Smooth muscle cell (in vitro differentiated cells): ENCODE results near the gene LMF1. TPM values are rescaled to one million over a fixed set of nuclear protein-coding genes. Genes with fewer than 3 reads are reported as not detected.

Source experiments
- DNase-seq: peaks from one replicate; lab custom pipeline; 2025; ENCODE audit not compliant: unreplicated experiment; lab: John Stamatoyannopoulos, UW
- H2AFZ ChIP-seq: fragments of 200-600 bp; sonication (generic); 2 replicates; pipeline ENCODE4 v1.6.0; 2016; ENCODE audit warnings: antibody characterized with exemption, low read depth, mild to moderate bottlenecking
- H3F3A ChIP-seq: fragments of 200-600 bp; sonication (generic); 2 replicates; pipeline ENCODE4 v1.6.0; 2017; ENCODE audit warnings: antibody characterized with exemption, low read depth
- H3K27ac ChIP-seq: fragments of 200-600 bp; sonication (generic); 2 replicates; pipeline ENCODE4 v1.5.1; 2016; ENCODE audit warnings: low read depth, mild to moderate bottlenecking
- H3K27me3 ChIP-seq: fragments of 200-600 bp; sonication (generic); 2 replicates; pipeline ENCODE4 v1.6.1; 2016; ENCODE audit warnings: low read depth, mild to moderate bottlenecking
- H3K36me3 ChIP-seq: fragments of 200-600 bp; sonication (generic); 2 replicates; pipeline ENCODE4 v1.5.1; 2016; ENCODE audit warnings: low read depth
- H3K4me1 ChIP-seq: fragments of 200-600 bp; sonication (generic); 2 replicates; pipeline ENCODE4 v1.5.1; 2016; ENCODE audit warnings: low read depth
- H3K4me2 ChIP-seq: fragments of 200-600 bp; sonication (generic); 2 replicates; pipeline ENCODE4 v1.6.0; 2016; ENCODE audit warnings: mild to moderate bottlenecking
- H3K4me3 ChIP-seq: fragments of 200-600 bp; sonication (generic); 2 replicates; pipeline ENCODE4 v1.5.1; 2016; ENCODE audit warnings: mild to moderate bottlenecking
- H3K79me2 ChIP-seq: fragments of 200-600 bp; sonication (generic); 2 replicates; pipeline ENCODE4 v1.6.0; 2016; ENCODE audit warnings: low read depth, mild to moderate bottlenecking
- H3K9ac ChIP-seq: fragments of 200-600 bp; sonication (generic); 2 replicates; pipeline ENCODE4 v1.6.0; 2016; ENCODE audit warnings: low read depth
- H3K9me3 ChIP-seq: fragments of 200-600 bp; sonication (generic); replicated peaks from 2 replicates; pipeline ENCODE4 v1.5.1; 2016; ENCODE audit warnings: low read depth
- H4K20me1 ChIP-seq: fragments of 200-600 bp; sonication (generic); 2 replicates; pipeline ENCODE4 v1.6.0; 2016; ENCODE audit warnings: low read depth
- WGBS: methylation state at CpG from one replicate; pipeline ENCODE4 v1.1.7; 2016; ENCODE audit warnings: low lambda C conversion rate; 5-methylcytosine and 5-hydroxymethylcytosine counted together
- polyA plus RNA-seq: library from polyadenylated mRNA; unstranded; fragments of >200 nt; fragmentation: Nextera tagmentation; extraction: Ambion mirVana; gene quantifications from 2 replicates; pipeline ENCODE4 v1.2.1, GENCODE V29; 2016
- total RNA-seq: library from RNA; depleted of rRNA; stranded (reverse); fragments of >200 nt; gene quantifications from 2 replicates; pipeline ENCODE4 v1.2.3, GENCODE V29; 2014
- TF ChIP-seq, protein P1 (sequence below): fragments of 200-600 bp; sonication (generic); IDR thresholded peaks from 2 replicates; pipeline ENCODE4 v1.5.1; 2017; ENCODE audit warnings: borderline replicate concordance, mild to moderate bottlenecking, antibody characterized with exemption; ENCODE audit not compliant: insufficient read depth, poor library complexity, severe bottlenecking

The LMF1 gene
- total and polyA plus RNA-seq, 2 experiments from 2014 or later: 25.3 to 29.8 TPM

DNA sequence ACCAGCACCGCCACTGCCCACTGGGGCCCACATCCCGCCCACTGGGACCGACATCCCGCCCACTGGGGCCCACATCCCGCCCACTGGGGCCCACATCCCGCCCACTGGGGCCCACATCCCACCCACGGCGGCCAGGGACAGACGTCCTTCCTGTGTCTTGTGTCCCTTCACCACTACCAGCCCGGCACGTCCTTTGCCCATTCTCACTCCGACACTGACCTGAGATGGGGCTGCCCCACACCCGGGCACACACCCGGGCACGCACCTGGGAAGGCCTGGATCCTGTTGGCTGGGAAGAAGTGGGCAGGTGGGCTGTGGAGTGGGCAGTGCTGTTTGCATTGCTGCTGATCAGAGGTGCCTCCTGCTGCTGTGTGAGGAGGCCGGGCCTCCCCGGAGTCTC lies 141.9 kb downstream of the LMF1 start:
- no peak for DNase-seq
- WGBS: 96% methylated on average over 14 of the region's 17 CpGs
- no peaks in the 10 kb centered on the region for H3K4me1 ChIP-seq
- no peaks in the 10 kb centered on the region for H3K79me2 ChIP-seq
- H4K20me1 ChIP-seq: no peaks in the 10 kb centered on the region
- no peaks in the 10 kb centered on the region for H3F3A ChIP-seq
- no peak overlapping the region for H3K27ac ChIP-seq
- H3K4me3 ChIP-seq: no peak overlapping the region
- H3K9ac ChIP-seq: no peak overlapping the region
- TF ChIP-seq, protein P1, sequence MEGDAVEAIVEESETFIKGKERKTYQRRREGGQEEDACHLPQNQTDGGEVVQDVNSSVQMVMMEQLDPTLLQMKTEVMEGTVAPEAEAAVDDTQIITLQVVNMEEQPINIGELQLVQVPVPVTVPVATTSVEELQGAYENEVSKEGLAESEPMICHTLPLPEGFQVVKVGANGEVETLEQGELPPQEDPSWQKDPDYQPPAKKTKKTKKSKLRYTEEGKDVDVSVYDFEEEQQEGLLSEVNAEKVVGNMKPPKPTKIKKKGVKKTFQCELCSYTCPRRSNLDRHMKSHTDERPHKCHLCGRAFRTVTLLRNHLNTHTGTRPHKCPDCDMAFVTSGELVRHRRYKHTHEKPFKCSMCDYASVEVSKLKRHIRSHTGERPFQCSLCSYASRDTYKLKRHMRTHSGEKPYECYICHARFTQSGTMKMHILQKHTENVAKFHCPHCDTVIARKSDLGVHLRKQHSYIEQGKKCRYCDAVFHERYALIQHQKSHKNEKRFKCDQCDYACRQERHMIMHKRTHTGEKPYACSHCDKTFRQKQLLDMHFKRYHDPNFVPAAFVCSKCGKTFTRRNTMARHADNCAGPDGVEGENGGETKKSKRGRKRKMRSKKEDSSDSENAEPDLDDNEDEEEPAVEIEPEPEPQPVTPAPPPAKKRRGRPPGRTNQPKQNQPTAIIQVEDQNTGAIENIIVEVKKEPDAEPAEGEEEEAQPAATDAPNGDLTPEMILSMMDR: no peak
- H3K9me3 ChIP-seq: no peaks in the 10 kb centered on the region
- H2AFZ ChIP-seq: no peak overlapping the region
- H3K36me3 ChIP-seq: no peaks in the 10 kb centered on the region
- H3K27me3 ChIP-seq: no peaks in the 10 kb centered on the region
- H3K4me2 ChIP-seq: no peak overlapping the region

DNA sequence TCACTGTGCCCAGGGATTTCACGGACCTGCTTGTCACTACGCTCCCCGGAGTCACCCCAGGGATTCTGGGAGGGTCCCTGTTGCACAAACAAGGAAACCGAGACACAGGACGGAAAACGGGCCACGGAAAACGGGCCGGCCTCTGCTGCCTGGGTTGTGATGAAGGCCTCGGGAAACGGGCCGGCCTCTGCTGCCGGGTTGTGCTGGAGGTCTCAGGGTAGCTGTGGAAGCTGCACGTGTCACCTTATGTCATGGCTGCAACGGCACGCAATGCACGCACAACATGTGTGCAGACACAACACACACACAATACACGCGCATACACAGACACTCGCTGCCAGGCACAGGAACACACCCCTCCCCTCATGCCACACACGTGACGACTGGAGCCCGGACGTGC lies 143.3 kb downstream of the LMF1 start:
- H3K4me3 ChIP-seq: no peak overlapping the region
- no peak overlapping the region for H3K9ac ChIP-seq
- DNase-seq: no peak
- no peaks in the 10 kb centered on the region for H3K36me3 ChIP-seq
- H3K4me2 ChIP-seq: no peak overlapping the region
- no peak overlapping the region for H2AFZ ChIP-seq
- H3K79me2 ChIP-seq: no peaks in the 10 kb centered on the region
- no peaks in the 10 kb centered on the region for H3K9me3 ChIP-seq
- H3K4me1 ChIP-seq: no peaks in the 10 kb centered on the region
- WGBS: 97% methylated on average over 23 of the region's 24 CpGs
- H4K20me1 ChIP-seq: no peaks in the 10 kb centered on the region
- H3K27ac ChIP-seq: no peak overlapping the region
- H3F3A ChIP-seq: no peaks in the 10 kb centered on the region
- TF ChIP-seq, protein P1: no peak
- H3K27me3 ChIP-seq: no peaks in the 10 kb centered on the region

DNA sequence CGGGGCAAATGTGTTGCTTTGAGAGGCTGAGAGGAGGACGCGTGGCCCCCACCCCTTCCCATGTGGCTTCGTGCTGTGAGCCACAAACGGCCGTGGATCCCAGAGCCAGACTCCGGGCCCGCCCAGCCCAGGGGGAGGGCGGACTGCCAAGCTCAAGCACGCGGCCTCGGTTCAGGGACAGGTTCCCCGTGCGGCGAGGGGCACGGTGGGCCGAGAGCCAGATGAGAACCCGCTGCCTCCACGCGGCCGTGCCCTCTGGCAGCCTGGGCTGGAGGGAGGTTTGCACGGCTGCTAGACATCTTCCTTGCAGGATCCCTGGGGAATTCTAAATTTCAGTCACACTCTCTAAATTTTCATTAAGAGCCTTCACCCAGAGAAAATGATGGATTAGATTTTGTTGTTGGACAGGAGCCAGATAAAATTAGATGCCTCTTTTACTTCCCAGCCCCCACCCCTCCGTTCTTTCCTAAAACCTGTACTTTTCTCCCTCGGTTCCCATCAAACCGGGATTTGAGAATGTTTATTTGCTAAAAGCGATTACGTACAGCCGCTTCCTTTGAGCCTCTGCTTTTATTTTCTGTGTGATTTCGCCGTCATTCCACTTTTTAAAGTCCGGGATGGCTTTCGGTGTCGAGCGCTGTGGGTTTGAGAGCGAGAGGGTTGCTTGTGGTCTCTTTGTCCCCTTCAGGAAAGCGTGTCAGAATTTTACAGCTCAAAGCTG lies 145.3 kb downstream of the LMF1 start:
- H3K9ac ChIP-seq: no peak overlapping the region

More for the DNA sequence above, 145.3 kb downstream of the LMF1 start:
- Histone ChIP-seq H4K20me1 (no peaks in the 10 kb centered on the region), H3K4me1 (no peaks in the 10 kb centered on the region), H2AFZ (no peak overlapping the region), H3K36me3 (no peaks in the 10 kb centered on the region), H3K9me3 (no peaks in the 10 kb centered on the region), H3K27me3 (no peaks in the 10 kb centered on the region), H3K27ac (no peak overlapping the region), H3K4me3 (no peak overlapping the region), H3F3A (no peaks in the 10 kb centered on the region), H3K4me2 (no peak overlapping the region), H3K79me2 (no peaks in the 10 kb centered on the region)
- no peak for DNase-seq
- whole genome bisulfite sequencing: 88% methylated on average over 36 of the region's 36 CpGs
- TF ChIP-seq, protein P1: no peak
